LNCAP (cell line): ENCODE results near the gene DHODH.

Source experiments
- CTCF ChIP-seq: fragments of 450-650 bp; IDR thresholded peaks from 2 replicates; pipeline ENCODE4 v1.5.1; 2017; ENCODE audit warnings: mild to moderate bottlenecking

DHODH gene

DNA sequence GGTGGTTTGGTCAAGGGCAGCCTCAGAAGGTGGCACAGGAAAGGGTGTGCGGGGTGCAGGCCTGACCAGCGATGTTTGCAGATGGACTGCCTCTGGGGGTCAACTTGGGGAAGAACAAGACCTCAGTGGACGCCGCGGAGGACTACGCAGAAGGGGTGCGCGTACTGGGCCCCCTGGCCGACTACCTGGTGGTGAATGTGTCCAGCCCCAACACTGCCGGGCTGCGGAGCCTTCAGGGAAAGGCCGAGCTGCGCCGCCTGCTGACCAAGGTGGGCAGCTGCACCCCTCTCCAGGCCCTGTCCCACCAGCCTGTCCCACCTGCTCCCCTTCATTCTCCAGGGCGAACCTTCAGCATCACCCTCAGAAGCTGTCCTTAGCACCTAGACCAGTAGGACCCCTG is 12.5 kb downstream of the DHODH start:
- TF ChIP-seq CTCF = no peak

DNA sequence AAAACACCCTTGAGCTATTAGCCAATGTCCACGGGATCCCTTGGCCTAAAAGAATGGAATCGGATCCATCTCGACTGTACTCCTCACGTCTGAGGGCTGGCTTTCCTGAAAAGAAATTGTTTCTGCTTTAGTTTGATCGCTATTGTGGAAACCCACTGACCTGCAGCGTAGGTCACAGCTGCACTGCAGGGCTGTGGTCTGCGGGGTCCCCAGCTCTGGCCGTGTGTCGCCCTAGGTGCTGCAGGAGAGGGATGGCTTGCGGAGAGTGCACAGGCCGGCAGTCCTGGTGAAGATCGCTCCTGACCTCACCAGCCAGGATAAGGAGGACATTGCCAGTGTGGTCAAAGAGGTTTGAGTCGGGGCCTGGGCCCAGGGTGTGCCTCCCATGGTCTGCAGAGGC is 13.6 kb downstream of the DHODH start:
- no peak for TF ChIP-seq CTCF

- TF ChIP-seq CTCF = no peak
Measured at GRCh38 chr16:72023962-72024361, 15.4 kb downstream of the DHODH start.

DNA sequence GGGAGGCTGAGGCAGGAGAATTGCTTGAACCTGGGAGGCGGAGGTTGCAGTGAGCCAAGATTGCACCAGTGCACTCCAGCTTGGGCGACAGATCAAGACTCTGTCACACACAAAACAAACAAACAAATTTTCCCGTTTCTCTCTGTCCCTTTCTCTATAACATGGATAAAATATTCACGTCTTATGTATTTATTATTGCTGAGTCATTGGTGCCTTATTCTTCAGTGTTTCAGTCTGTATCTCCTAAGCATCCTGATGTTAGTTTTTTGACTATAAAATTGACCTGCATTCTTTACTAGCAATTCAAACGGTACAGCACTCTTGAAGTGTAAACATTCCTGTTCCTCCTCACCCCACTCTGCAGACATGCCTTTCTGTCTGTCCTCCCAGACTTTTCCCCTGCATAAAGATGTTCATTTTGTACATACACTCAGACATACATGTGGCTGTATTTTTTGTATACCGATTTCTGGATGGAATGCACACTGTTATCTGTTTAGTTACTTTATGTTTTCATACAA is 16.4 kb downstream of the DHODH start:
- no peak for TF ChIP-seq CTCF

DNA sequence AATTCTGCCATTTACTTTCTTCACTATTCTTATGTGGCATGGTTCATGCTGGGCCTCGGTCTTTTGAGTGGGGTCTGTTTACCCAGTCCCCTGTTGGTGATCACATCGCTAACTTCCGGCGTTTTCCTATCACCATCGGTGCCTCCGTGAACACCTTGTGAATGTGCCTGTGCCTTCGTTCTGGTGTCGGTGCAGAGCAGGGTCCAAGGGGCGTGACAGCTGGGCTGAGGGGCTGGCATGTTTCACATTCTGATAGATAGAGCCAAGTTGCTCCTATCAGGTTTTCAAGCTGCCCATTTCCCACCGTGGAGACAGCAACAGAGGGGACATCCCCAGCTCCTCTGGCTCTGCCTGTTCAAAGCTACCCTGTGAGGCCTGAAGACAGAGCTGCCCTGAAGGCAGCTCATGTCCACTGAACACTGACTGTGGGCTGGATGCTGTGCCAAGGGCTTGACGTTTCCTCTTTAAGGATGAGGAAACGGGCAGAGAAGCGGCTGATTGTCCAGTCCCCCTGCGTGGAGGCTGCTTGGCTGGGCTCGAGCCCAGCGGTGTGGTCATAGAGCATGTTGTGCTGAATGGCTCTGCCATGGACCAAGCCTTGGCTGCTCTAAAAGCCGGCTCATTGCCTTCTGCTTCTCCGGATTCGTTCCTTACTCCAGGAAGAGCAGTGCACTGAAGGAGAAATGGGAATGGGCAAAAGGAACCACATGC is 17.0 kb downstream of the DHODH start:
- TF ChIP-seq CTCF = no peak

- TF ChIP-seq CTCF = no peak
Measured at GRCh38 chr16:72027669-72028378, 19.3 kb downstream of the DHODH start.

- no peak for TF ChIP-seq CTCF
Measured at GRCh38 chr16:72029567-72030271, 21.2 kb downstream of the DHODH start.
